GM12892 (cell line): ENCODE results near the gene TRPM2.

ENCODE experiments used
- POLR2A ChIP-seq: IDR thresholded peaks from 2 replicates; pipeline ENCODE4 v1.6.1; 2011; ENCODE audit warnings: low read depth, low read length, control low read depth
- POLR2AphosphoS5 ChIP-seq: IDR thresholded peaks from 2 replicates; pipeline ENCODE4 v1.6.1; 2011; ENCODE audit warnings: low read depth, low read length, control low read depth

GRCh38 chr21:44482581-44483287 is 129.3 kb downstream of the TRPM2 start:
- TF ChIP-seq POLR2A (no peak), POLR2AphosphoS5 (no peak)
